Memory B cell (primary cell): Measurements from ENCODE around the gene ROBO3.

Experiments used
- ATAC-seq: fragments of 150-1000 bp; cut with Tn5 transposase; 2 replicates; pipeline ENCODE4 v1.10.0; 2021; ENCODE audit warnings: low read depth, mild to moderate bottlenecking, moderate library complexity
- DNase-seq, 2 donors: peaks; one replicate each; pipeline ENCODE4 v3.0.0; 2022; ENCODE audit warnings: low spot score in 2 of 2
- H3K27ac Mint-ChIP-seq: one replicate; pipeline ENCODE4 v1.8.0; 2022; ENCODE audit warnings: mild to moderate bottlenecking, moderate library complexity, mixed read lengths
- H3K27me3 Mint-ChIP-seq: one replicate; pipeline ENCODE4 v1.8.0; 2022; ENCODE audit warnings: mixed read lengths
- H3K36me3 Mint-ChIP-seq: one replicate; pipeline ENCODE4 v1.8.0; 2022; ENCODE audit warnings: mild to moderate bottlenecking, mixed read lengths
- H3K4me1 Mint-ChIP-seq: one replicate; pipeline ENCODE4 v1.8.0; 2022; ENCODE audit warnings: mixed read lengths
- H3K4me3 Mint-ChIP-seq: one replicate; pipeline ENCODE4 v1.8.0; 2022; ENCODE audit warnings: mild to moderate bottlenecking, moderate library complexity, mixed read lengths
- H3K9me3 Mint-ChIP-seq: one replicate; pipeline ENCODE4 v1.8.0; 2022; ENCODE audit warnings: mixed read lengths

ROBO3 gene

GRCh38 chr11:124839128-124839971 lies 25.9 kb upstream of the ROBO3 start:
- Mint-ChIP-seq H3K27me3 (peaks cover 34% of the 10 kb centered on the region), H3K4me3 (peak overlapping the region; percentile 63), H3K36me3 (no peaks in the 10 kb centered on the region), H3K27ac (no peak overlapping the region), H3K9me3 (no peaks in the 10 kb centered on the region), H3K4me1 (peaks cover 6% of the 10 kb centered on the region)
- DNase-seq (no peak), ATAC-seq (peak; percentile 7)

DNA sequence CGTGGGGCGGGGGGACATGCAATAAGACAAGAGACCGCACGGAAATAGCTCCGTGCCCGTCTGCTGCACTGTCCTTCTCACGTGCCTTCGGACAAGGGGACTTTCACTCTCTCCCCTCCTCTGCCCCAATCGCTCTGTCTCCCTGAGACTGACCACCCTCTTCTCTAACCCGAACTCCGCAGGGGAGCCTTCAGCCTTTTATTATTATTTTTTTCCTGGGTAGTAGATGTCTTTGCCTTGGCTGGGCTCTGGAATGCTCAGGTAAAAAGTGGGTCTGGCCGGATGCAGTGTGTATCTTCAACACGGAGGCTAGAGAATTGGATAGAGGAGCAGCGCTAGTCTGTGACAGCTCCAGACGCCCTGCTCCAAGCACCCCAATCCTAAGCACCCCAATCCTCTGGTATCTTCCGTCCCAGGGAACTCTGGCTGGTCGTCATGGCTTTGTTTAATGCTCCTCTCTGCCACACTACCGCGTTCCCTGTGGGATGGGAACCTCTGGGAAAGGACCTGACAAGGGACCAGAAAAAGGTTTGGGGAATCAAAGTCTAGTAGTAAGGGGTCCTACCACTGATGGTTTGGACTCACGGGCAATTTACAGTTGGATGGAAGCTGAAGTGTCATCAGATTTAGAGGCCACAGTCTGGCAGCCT lies 25.1 kb upstream of the ROBO3 start:
- DNase-seq = no peak
- H3K27ac Mint-ChIP-seq = no peak overlapping the region
- H3K36me3 Mint-ChIP-seq = no peaks in the 10 kb centered on the region
- ATAC-seq = no peak
- H3K9me3 Mint-ChIP-seq = no peaks in the 10 kb centered on the region
- H3K27me3 Mint-ChIP-seq = peaks cover 42% of the 10 kb centered on the region
- H3K4me3 Mint-ChIP-seq = peak overlapping the region; percentile 33
- H3K4me1 Mint-ChIP-seq = peaks cover 6% of the 10 kb centered on the region

DNA sequence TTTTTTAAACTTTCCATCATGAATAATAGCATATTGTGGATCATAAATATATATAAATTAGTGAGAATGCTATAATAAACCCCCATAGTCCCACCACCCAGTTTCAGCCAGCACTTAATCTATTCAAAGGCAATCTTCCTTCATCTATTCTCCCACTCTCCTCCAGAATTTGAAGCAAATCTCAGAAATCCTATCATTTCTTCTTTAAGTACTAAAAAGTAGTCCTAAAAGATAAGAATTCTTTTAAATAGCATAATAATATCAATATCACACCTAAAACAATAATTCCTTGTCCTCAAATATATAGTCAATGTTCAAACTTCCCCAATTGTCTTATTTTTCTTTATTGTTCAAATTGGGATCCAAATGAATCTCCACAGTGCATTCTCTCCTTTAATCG lies 24.6 kb upstream of the ROBO3 start:
- Mint-ChIP-seq H3K27ac (no peak overlapping the region), H3K27me3 (peaks cover 44% of the 10 kb centered on the region), H3K4me3 (no peak overlapping the region), H3K4me1 (peaks cover 6% of the 10 kb centered on the region), H3K36me3 (no peaks in the 10 kb centered on the region), H3K9me3 (no peaks in the 10 kb centered on the region)
- DNase-seq (no peak), ATAC-seq (no peak)

DNA sequence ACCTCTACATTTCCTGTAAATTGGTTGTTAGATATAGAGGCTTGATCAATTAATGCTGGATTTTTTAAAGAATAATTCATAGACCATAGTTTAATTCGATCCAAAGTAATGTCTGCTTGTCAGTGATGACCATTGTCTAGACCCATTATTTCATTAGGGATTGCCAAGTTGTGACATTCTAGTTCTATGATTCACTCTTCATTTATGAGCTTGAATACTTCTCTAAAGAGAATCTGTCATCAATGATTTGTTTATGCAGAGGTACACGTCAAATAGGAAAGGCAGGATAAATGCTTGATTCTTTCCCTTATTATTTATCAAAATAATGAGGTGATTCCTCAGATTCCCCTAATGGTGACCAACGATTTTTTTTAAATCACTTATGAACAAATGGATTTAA lies 24.0 kb upstream of the ROBO3 start:
- no peaks in the 10 kb centered on the region for H3K36me3 Mint-ChIP-seq
- no peak for DNase-seq
- H3K27ac Mint-ChIP-seq = no peak overlapping the region
- no peaks in the 10 kb centered on the region for H3K9me3 Mint-ChIP-seq
- ATAC-seq = no peak
- peaks cover 44% of the 10 kb centered on the region for H3K27me3 Mint-ChIP-seq
- H3K4me1 Mint-ChIP-seq = peaks cover 5% of the 10 kb centered on the region
- H3K4me3 Mint-ChIP-seq = no peak overlapping the region

DNA sequence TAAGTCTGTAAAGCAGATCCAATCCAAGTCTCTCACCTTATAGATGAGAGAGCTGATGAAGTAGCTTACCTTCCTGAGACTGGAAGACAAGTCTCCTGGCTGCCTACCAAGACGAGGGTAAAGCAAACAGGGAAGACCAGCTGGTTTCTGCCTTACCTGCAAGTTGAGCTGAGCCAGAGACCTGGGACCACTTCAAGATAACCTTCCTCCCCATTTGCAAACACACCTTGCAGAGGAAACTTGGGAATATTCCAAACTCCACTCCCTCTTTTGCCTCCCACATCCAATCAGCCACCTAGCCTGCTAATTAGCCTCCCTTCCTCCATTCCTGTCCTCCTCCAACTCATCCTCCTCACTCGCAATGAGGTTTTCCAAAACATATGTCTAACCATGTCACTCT lies 23.4 kb upstream of the ROBO3 start:
- Mint-ChIP-seq H3K27me3 (peaks cover 44% of the 10 kb centered on the region), H3K36me3 (no peaks in the 10 kb centered on the region), H3K4me3 (no peak overlapping the region), H3K4me1 (peaks cover 3% of the 10 kb centered on the region), H3K27ac (no peak overlapping the region), H3K9me3 (no peaks in the 10 kb centered on the region)
- ATAC-seq (no peak), DNase-seq (no peak)

DNA sequence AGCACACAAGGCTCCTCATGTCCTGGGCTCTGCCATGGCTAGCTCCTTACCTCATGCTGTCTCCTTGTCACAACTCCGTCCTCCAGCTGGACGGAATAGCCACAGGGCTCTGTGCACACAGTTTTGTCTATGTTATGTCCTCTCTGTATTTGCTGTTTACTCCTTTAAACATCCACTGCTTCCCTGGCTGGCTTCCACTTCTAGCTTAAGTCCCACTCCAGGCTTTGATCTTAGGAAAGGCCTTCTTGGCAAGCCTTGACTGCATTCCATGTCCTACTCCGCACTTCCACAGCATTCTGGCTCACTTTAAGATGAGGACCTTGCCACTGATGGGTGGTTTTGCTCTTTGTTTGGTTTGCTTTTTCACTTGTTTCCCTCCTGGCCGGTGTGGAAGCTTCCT lies 22.9 kb upstream of the ROBO3 start:
- Mint-ChIP-seq H3K9me3 (no peaks in the 10 kb centered on the region), H3K27ac (no peak overlapping the region), H3K4me1 (peaks cover 3% of the 10 kb centered on the region), H3K36me3 (no peaks in the 10 kb centered on the region), H3K27me3 (peaks cover 44% of the 10 kb centered on the region), H3K4me3 (no peak overlapping the region)
- ATAC-seq (no peak), DNase-seq (no peak)

DNA sequence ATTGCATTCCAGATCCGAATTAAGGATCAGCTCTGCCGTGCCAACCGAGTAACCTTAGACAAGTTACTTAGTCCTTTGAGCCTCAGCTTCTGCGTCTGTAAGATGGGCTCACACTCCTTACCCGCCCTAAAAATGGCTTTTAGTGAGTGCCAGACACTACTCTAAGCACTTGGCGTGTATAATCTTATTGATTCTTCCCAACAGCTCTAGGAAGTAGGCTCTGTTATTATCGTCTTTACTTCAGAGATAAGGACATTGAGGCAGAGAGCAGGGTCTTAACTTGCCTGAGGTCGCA lies 21.7 kb upstream of the ROBO3 start:
- no peak for DNase-seq
- H3K36me3 Mint-ChIP-seq = no peaks in the 10 kb centered on the region
- no peaks in the 10 kb centered on the region for H3K9me3 Mint-ChIP-seq
- ATAC-seq = no peak
- H3K4me3 Mint-ChIP-seq = no peak overlapping the region
- no peak overlapping the region for H3K27ac Mint-ChIP-seq
- H3K4me1 Mint-ChIP-seq = peaks cover 3% of the 10 kb centered on the region
- peaks cover 48% of the 10 kb centered on the region for H3K27me3 Mint-ChIP-seq

- Mint-ChIP-seq H3K4me1 (peaks cover 3% of the 10 kb centered on the region), H3K4me3 (no peak overlapping the region), H3K36me3 (no peaks in the 10 kb centered on the region), H3K27me3 (peaks cover 47% of the 10 kb centered on the region), H3K9me3 (no peaks in the 10 kb centered on the region), H3K27ac (no peak overlapping the region)
- DNase-seq = no peak
- no peak for ATAC-seq
Observed at GRCh38 chr11:124844664-124845079, 20.6 kb upstream of the ROBO3 start.

- no peaks in the 10 kb centered on the region for H3K4me1 Mint-ChIP-seq
- H3K36me3 Mint-ChIP-seq = no peaks in the 10 kb centered on the region
- no peak for ATAC-seq
- peaks cover 46% of the 10 kb centered on the region for H3K27me3 Mint-ChIP-seq
- H3K9me3 Mint-ChIP-seq = no peaks in the 10 kb centered on the region
- DNase-seq = no peak
- no peak overlapping the region for H3K4me3 Mint-ChIP-seq
- H3K27ac Mint-ChIP-seq = no peak overlapping the region
Observed at GRCh38 chr11:124846070-124846673, 19.1 kb upstream of the ROBO3 start.

DNA sequence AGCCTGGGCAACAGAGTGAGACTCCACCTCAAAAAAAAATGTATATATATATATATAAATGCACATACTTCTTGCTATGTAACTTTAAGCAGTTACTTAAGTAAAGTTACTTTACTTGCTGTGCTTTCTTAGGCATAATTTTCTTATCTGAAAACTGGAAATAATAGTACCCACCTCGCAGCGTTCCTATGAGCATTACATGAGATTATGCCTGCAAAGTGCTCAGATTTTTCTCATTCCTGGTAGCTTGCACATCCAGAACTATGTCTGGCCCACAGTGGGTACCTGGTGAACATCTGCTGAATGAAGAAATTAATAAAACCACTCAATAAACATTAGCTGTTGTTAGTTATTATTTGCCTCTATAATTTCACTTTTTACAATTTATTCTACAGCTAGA lies 6.1 kb upstream of the ROBO3 start:
- no peak for DNase-seq
- ATAC-seq = no peak
- Mint-ChIP-seq H3K36me3 (no peaks in the 10 kb centered on the region), H3K27ac (no peak overlapping the region), H3K4me3 (no peak overlapping the region), H3K27me3 (peaks cover 22% of the 10 kb centered on the region), H3K4me1 (peaks cover 3% of the 10 kb centered on the region), H3K9me3 (no peaks in the 10 kb centered on the region)

DNA sequence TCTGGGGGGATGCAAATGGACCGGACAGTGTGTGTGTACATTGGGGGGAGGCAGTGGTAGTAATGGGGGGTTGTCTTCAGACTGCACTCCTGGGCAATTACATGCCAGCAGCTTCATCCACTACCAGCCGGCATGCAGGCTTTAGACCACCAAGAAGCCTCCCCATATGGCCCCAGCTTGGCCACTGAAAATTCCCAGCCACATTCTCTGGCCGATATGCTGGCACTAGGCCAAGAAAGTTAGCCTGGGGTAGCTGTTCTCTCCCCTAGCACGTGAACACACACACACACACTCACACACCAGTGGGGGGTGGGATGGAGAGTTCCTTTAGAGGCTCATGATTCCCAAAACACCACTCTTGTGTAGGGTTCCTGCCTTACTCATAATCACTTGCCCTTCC lies 3.6 kb upstream of the ROBO3 start:
- DNase-seq = no peak
- Mint-ChIP-seq H3K4me1 (peaks cover 5% of the 10 kb centered on the region), H3K27ac (no peak overlapping the region), H3K27me3 (peaks cover 29% of the 10 kb centered on the region), H3K4me3 (no peak overlapping the region), H3K36me3 (no peaks in the 10 kb centered on the region), H3K9me3 (no peaks in the 10 kb centered on the region)
- ATAC-seq = no peak

- peaks cover 38% of the 10 kb centered on the region for H3K27me3 Mint-ChIP-seq
- no peak for DNase-seq
- H3K4me3 Mint-ChIP-seq = no peak overlapping the region
- H3K36me3 Mint-ChIP-seq = no peaks in the 10 kb centered on the region
- no peaks in the 10 kb centered on the region for H3K9me3 Mint-ChIP-seq
- ATAC-seq = no peak
- no peak overlapping the region for H3K27ac Mint-ChIP-seq
- H3K4me1 Mint-ChIP-seq = peaks cover 7% of the 10 kb centered on the region
Observed at GRCh38 chr11:124863137-124863825, 2.0 kb upstream of the ROBO3 start.

- Mint-ChIP-seq H3K4me1 (peaks cover 7% of the 10 kb centered on the region), H3K9me3 (no peaks in the 10 kb centered on the region), H3K36me3 (no peaks in the 10 kb centered on the region), H3K4me3 (no peak overlapping the region), H3K27ac (no peak overlapping the region), H3K27me3 (peaks cover 43% of the 10 kb centered on the region)
- ATAC-seq = no peak
- no peak for DNase-seq
Observed at GRCh38 chr11:124863826-124864165, 1.4 kb upstream of the ROBO3 start.

DNA sequence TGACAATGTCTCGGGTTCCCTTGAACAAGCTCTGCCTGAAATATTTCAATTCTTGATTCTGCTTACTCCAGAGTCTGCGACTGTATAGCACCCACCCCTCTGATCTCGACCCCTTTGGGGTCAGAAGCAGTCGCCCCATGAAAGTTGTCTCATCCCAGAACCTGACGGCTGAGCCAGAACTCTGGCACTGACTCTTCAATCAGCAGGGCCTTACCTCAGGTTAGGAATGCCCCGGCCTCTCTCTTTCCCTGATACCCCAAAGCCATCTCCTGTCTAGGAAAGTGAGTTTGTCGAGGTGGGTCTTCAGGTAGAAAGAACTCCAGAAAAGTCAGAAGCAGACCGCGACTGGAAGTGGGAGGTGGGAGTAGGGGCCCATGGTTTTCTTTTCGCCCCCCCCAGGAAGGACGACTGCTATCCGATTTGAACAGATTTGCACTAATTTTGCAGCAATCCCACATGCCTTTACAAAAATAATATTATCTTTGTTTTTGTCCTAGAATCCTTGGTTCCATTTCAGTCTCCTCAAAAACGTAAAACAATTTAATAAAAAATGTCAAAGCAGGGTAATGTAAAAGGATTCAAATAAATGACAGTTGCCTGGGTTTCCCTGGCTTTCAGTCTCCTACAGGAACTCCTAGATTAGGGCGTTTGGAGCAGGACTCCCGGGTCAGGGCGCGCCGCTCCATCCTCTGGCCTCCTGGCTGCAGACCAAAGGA lies 898 bp upstream of the ROBO3 start:
- DNase-seq (no peak), ATAC-seq (no peak)
- H3K4me3 Mint-ChIP-seq = no peak overlapping the region
- no peaks in the 10 kb centered on the region for H3K9me3 Mint-ChIP-seq
- H3K4me1 Mint-ChIP-seq = peaks cover 8% of the 10 kb centered on the region
- H3K27ac Mint-ChIP-seq = no peak overlapping the region
- H3K27me3 Mint-ChIP-seq = peaks cover 47% of the 10 kb centered on the region
- no peaks in the 10 kb centered on the region for H3K36me3 Mint-ChIP-seq
